Lung (tissue), 12 donors: ENCODE data around the gene RNU7-1. TPM values are rescaled to one million over a fixed set of nuclear protein-coding genes. Genes with fewer than 3 reads are reported as not detected.
A peak's percentile ranks its signal among the peaks of the same experiment; 100 is the strongest.

Source experiments
- ATAC-seq: fragments of 200-7000 bp; cut with Tn5 transposase; one replicate; pipeline ENCODE4 v1.9.1; 2020; ENCODE audit warnings: moderate number of reproducible peaks; ENCODE audit not compliant: insufficient read depth, low FRiP score
- DNase-seq, 3 donors: peaks; one replicate each; pipeline ENCODE4 v3.0.0-alpha.2; 2013 to 2017
- H3K27ac ChIP-seq, 2 donors: one replicate each; pipeline ENCODE4 v1.5.1; 2013; ENCODE audit warnings: mild to moderate bottlenecking in 2 of 2, moderate library complexity in 2 of 2, control low read depth in 1 of 2, inconsistent platforms in 1 of 2, low read depth in 1 of 2, low read length in 1 of 2
- H3K27me3 ChIP-seq, 3 donors: one replicate each; pipeline ENCODE4 v1.5.1; 2013; ENCODE audit warnings: low read length in 2 of 3; ENCODE audit not compliant: control insufficient read depth in 3 of 3, insufficient read depth in 3 of 3
- H3K36me3 ChIP-seq, 4 donors: one replicate each; pipeline ENCODE4 v1.5.1; 2013; ENCODE audit warnings: low read length in 4 of 4, mild to moderate bottlenecking in 1 of 4, moderate library complexity in 1 of 4; ENCODE audit not compliant: control insufficient read depth in 4 of 4, insufficient read depth in 4 of 4
- H3K4me1 ChIP-seq, 5 donors: one replicate each; pipeline ENCODE4 v1.5.1; 2013; ENCODE audit warnings: low read length in 5 of 5, mild to moderate bottlenecking in 2 of 5, moderate library complexity in 1 of 5; ENCODE audit not compliant: control insufficient read depth in 5 of 5, insufficient read depth in 5 of 5
- H3K4me3 ChIP-seq: one replicate; pipeline ENCODE4 v1.5.1; 2013; ENCODE audit warnings: mild to moderate bottlenecking, control low read depth, moderate library complexity
- H3K9ac ChIP-seq, 2 donors: one replicate each; pipeline ENCODE4 v1.5.1; 2013; ENCODE audit warnings: low read length in 2 of 2, control low read depth in 1 of 2; ENCODE audit not compliant: insufficient read depth in 1 of 2
- H3K9me3 ChIP-seq, 4 donors: one replicate each; pipeline ENCODE4 v1.5.1; 2013; ENCODE audit warnings: low read length in 3 of 4, mild to moderate bottlenecking in 1 of 4, moderate library complexity in 1 of 4; ENCODE audit not compliant: control insufficient read depth in 4 of 4, insufficient read depth in 3 of 4
- WGBS, 2 donors: extraction: QIAGEN DNeasy Blood & Tissue Kit; methylation state at CpG; one replicate each; pipeline ENCODE4 v1.1.7; 2013; 5-methylcytosine and 5-hydroxymethylcytosine counted together
- polyA plus RNA-seq, 2 donors: library from polyadenylated mRNA; stranded (reverse); fragments of 200-250 nt; gene quantifications; one replicate each; pipeline ENCODE4 v1.2.1, GENCODE V29; 2013
- total RNA-seq, 2 donors: library from RNA; depleted of rRNA in 1 of 2; stranded (reverse); fragments of >200 nt in 1 of 2; gene quantifications; one replicate each; pipeline ENCODE4 v1.2.1, GENCODE V29; 2014 to 2021
- TF ChIP-seq, protein P1 (sequence below): IDR thresholded peaks from 2 replicates; pipeline ENCODE4 v1.5.1; 2012; ENCODE audit warnings: mild to moderate bottlenecking; ENCODE audit errors: control extremely low read depth, extremely low read depth
- donor health status: control.
- donor health status: control.
- donor health status: Bipolar disorder and iron deficiency.
- donor health status: healthy.
- donor health status: DM: yes; HTN: yes; CAD: no.

RNU7-1 gene
- total and polyA plus RNA-seq, 4 donors = not detected

DNA sequence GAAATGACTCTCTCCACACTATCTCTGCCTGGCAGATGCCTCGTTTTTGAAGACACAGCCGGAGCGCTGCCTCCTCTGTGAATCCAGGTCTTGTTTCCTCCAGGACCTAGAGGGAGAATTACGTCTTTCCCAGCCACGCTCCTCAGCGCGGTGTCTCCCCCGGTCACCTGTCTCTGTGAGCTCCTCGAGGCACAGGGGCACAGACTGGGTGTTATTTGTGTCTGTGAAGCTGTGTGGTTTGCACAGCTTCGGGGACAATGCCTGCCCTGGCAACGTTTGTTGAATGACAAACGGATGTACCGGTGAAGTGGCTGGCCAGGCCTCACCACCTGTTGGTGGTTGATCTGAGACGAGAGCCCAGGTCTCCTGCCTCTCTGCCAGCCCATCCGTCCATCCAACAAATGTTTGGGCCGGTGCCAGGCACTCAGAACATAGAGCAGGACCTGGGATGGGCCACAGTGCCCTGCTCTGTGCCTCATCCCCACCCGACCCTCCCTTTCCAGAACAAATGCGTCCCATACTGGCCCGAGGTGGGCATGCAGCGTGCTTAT, 13.6 kb downstream of the RNU7-1 start:
- Histone ChIP-seq H3K9me3 (no peaks in the 10 kb centered on the region), H3K9ac (no peak overlapping the region), H3K27me3 (no peaks in the 10 kb centered on the region), H3K4me1 (peaks cover 0 to 27% (median 11%) of the 10 kb centered on the region in 5 donors), H3K36me3 (peaks cover 0 to 21% (median 0%) of the 10 kb centered on the region in 4 donors), H3K27ac (peak overlapping the region in 1 of 2 donors; percentile 20), H3K4me3 (no peak overlapping the region)
- TF ChIP-seq, protein P1, sequence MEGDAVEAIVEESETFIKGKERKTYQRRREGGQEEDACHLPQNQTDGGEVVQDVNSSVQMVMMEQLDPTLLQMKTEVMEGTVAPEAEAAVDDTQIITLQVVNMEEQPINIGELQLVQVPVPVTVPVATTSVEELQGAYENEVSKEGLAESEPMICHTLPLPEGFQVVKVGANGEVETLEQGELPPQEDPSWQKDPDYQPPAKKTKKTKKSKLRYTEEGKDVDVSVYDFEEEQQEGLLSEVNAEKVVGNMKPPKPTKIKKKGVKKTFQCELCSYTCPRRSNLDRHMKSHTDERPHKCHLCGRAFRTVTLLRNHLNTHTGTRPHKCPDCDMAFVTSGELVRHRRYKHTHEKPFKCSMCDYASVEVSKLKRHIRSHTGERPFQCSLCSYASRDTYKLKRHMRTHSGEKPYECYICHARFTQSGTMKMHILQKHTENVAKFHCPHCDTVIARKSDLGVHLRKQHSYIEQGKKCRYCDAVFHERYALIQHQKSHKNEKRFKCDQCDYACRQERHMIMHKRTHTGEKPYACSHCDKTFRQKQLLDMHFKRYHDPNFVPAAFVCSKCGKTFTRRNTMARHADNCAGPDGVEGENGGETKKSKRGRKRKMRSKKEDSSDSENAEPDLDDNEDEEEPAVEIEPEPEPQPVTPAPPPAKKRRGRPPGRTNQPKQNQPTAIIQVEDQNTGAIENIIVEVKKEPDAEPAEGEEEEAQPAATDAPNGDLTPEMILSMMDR = no peak
- no peak for DNase-seq
- 84 to 85% methylated on average over 20 of the region's 20 CpGs for WGBS, 2 donors
- ATAC-seq = no peak

DNA sequence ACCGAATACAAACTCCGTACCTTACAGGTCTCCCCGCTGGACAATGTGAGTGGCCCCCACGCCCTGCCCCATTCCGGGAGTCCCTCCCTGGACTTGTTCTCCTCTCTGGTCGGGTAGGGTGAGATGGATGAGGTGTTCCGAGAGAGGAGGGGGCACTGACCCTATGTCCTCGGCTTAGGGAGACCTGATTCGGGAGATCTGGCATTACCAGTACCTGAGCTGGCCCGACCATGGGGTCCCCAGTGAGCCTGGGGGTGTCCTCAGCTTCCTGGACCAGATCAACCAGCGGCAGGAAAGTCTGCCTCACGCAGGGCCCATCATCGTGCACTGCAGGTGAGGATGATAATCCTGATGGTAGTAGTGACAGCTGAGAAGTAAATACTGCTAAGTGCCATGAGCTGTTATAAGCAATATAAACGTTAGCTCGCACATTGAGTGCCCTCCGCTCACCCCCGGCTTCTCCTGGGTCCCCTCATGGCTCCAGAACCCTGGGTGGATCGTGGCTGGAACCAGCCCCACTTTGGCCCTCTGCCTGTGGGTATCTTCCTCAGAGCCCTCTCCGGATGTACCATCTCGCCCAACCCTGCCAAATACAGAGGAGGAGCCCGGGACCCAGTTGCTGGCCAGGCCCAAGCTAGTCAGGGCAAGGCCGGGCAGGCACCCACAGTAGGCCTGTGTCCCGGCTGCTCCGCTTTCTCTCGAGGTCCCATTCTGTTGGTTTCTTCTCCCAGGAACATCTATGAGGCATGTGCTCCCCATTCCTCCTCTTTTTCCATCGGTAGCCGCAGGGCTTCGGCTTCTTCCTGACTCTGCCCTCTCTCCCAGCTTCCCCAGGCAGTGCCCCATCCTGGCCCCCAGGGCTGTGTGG, 14.4 kb downstream of the RNU7-1 start:
- H3K9ac ChIP-seq = no peak overlapping the region
- no peak for ATAC-seq
- no peak for DNase-seq
- H3K9me3 ChIP-seq = no peaks in the 10 kb centered on the region
- H3K4me3 ChIP-seq = no peak overlapping the region
- TF ChIP-seq, protein P1 = no peak
- no peaks in the 10 kb centered on the region for H3K27me3 ChIP-seq
- WGBS, 2 donors = 78 to 79% methylated on average over 28 of the region's 28 CpGs
- peaks cover 0 to 29% (median 16%) of the 10 kb centered on the region in 5 donors for H3K4me1 ChIP-seq
- H3K27ac ChIP-seq = peak overlapping the region in 1 of 2 donors; percentile 82
- peaks cover 0 to 21% (median 0%) of the 10 kb centered on the region in 4 donors for H3K36me3 ChIP-seq

DNA sequence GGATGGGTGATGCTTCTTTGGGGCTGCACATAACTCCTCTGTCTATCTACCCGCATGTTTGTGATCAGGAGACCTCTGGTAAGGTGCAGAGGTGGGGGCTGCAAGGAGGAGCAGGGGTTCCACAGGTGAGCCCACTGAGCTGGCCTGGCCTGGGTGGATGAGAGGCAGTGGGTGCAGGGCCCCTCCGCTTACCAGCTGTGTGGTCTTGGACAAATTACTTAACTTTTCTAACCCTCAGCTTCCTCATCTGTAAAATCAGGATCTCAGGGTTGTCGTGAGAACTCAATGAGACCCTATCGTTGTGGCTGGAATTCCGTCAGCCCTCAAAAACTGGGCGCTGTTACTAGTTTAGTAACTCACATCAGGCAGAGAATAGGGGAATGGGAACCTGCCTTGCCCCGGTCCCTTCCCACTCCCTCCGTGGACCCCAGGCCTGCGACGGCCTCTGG, 15.0 kb downstream of the RNU7-1 start:
- no peak overlapping the region for H3K9ac ChIP-seq
- no peak for DNase-seq
- WGBS, 2 donors = 30 to 49% methylated on average over 10 of the region's 10 CpGs

More for the DNA sequence above, 15.0 kb downstream of the RNU7-1 start:
- Histone ChIP-seq H3K27me3 (no peaks in the 10 kb centered on the region), H3K9me3 (no peaks in the 10 kb centered on the region), H3K27ac (peak overlapping the region in 1 of 2 donors; percentile 82), H3K36me3 (peaks cover 0 to 21% (median 0%) of the 10 kb centered on the region in 4 donors), H3K4me1 (peaks cover 0 to 29% (median 14%) of the 10 kb centered on the region in 5 donors), H3K4me3 (no peak overlapping the region)
- ATAC-seq = no peak
- TF ChIP-seq, protein P1 = no peak
